Measurements from ENCODE around the gene SDHAF3. TPM values are rescaled to one million over a fixed set of nuclear protein-coding genes. Genes with fewer than 3 reads are reported as not detected.

SDHAF3 gene
- polyA plus RNA-seq, 2 of the 4 experiments (the other 2 are of a cell fraction), result 52.3 to 56.0 TPM

- TF ChIP-seq CTCF (IDR thresholded peaks at IDR 0.05) (peak; percentile 85), FOXS1 (CRISPR knock-in tag; IDR thresholded peaks at IDR 0.05) (no peak), RAD21 (conservative IDR thresholded peaks at IDR 0.05 in 1 of 2, IDR thresholded peaks at IDR 0.05 in 1 of 2) (peak; percentile 91 to 93), ZFP36 (IDR thresholded peaks at IDR 0.05; ENCODE audit: borderline replicate concordance, partially characterized antibody) (no peak), RCOR1 (IDR thresholded peaks at IDR 0.05; ENCODE audit: low read depth, low read length) (no peak)
- TF ChIP-seq, protein P1, sequence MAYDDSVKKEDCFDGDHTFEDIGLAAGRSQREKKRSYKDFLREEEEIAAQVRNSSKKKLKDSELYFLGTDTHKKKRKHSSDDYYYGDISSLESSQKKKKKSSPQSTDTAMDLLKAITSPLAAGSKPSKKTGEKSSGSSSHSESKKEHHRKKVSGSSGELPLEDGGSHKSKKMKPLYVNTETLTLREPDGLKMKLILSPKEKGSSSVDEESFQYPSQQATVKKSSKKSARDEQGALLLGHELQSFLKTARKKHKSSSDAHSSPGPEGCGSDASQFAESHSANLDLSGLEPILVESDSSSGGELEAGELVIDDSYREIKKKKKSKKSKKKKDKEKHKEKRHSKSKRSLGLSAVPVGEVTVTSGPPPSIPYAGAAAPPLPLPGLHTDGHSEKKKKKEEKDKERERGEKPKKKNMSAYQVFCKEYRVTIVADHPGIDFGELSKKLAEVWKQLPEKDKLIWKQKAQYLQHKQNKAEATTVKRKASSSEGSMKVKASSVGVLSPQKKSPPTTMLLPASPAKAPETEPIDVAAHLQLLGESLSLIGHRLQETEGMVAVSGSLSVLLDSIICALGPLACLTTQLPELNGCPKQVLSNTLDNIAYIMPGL (CRISPR knock-in tag; IDR thresholded peaks at IDR 0.05; ENCODE audit: borderline replicate concordance), result no peak
Observed at GRCh38 chr7:97104719-97105238, 12.7 kb upstream of the SDHAF3 start (continued).

DNA sequence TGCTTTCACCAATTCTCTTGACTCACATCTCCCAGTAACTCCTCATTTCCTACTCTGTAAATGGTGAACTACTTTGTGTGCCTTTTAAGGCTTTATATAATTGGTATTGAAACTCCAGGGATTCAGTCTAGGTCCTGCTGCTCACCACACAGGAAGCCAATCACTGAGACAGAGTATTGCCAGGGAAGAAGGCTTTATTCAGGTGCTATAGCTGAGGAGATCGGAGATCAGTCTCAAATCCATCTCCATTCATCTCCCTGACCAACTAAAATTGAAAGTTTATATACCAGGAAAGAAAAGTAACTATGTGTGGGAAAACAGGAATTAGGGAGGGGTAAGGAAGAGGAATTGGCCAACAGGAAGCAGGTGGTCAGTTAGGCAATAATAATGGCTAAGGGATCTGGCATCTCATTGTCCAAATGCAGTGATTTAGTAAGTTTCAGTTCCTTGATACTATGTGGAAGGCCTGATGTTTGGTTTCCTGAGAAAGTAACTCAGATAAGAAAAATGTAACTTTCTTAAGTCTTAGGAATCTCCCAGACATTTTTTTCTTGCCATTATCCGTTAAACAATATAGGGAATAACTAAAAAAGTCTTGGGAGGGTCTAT is 10.2 kb upstream of the SDHAF3 start:
- Histone ChIP-seq H3K27ac (no peak overlapping the region), H3K4me2 (no peak overlapping the region), H3K9me3 (no peaks in the 10 kb centered on the region), H3K4me3 (no peak overlapping the region), H3K4me1 (no peaks in the 10 kb centered on the region)
- DNase-seq (ENCODE audit: low read depth in 1 of 2, low spot score in 1 of 2) (no peak), ATAC-seq (no peak), FAIRE-seq (no peak)
- WGBS (ENCODE audit: missing lambda C conversion rate), result 10% methylated on average over 2 of the region's 2 CpGs
- CTCF ChIA-PET, result no interaction called here
- POLR2A ChIA-PET, result no interaction called here
- TF ChIP-seq MAZ (IDR thresholded peaks at IDR 0.05; ENCODE audit: borderline replicate concordance, low read depth, low read length), result no peak
- TF ChIP-seq REST (IDR thresholded peaks at IDR 0.05), result no peak
- TF ChIP-seq HOXB13 (CRISPR knock-in tag; IDR thresholded peaks at IDR 0.05; ENCODE audit: low read depth), result no peak
- no peak for TF ChIP-seq EP300 (IDR thresholded peaks at IDR 0.05)
- no peak for TF ChIP-seq FOXS1 (CRISPR knock-in tag; IDR thresholded peaks at IDR 0.05)
- no peak for TF ChIP-seq RNF2 (IDR thresholded peaks at IDR 0.05; ENCODE audit: borderline replicate concordance, low read depth)
- TF ChIP-seq FOSL2 (IDR thresholded peaks at IDR 0.05), result no peak
- TF ChIP-seq FOSL2 (CRISPR knock-in tag; IDR thresholded peaks at IDR 0.05), result no peak
- no peak for TF ChIP-seq PBX3 (IDR thresholded peaks at IDR 0.05)
- no peak for TF ChIP-seq CHD2 (IDR thresholded peaks at IDR 0.05; ENCODE audit: low read length, partially characterized antibody)
- TF ChIP-seq, protein P1 (CRISPR knock-in tag; IDR thresholded peaks at IDR 0.05; ENCODE audit: borderline replicate concordance), result no peak
- no peak for TF ChIP-seq EHF (CRISPR knock-in tag; IDR thresholded peaks at IDR 0.05)
- TF ChIP-seq MYC (IDR thresholded peaks at IDR 0.05; ENCODE audit: borderline replicate concordance, low read length), result no peak
- TF ChIP-seq USF2 (IDR thresholded peaks at IDR 0.05), result no peak

All from A549 (cell line).